Lower leg skin (tissue), 4 donors: ENCODE data around the gene NAALADL2. TPM values are rescaled to one million over a fixed set of nuclear protein-coding genes. Genes with fewer than 3 reads are reported as not detected.

Source experiments
- DNase-seq, 2 donors: peaks; one replicate each; pipeline ENCODE4 v3.0.0-alpha.2; 2019; ENCODE audit warnings: low spot score in 2 of 2
- H3K4me3 ChIP-seq: fragments of 200-600 bp; sonication (generic); 2 replicates; pipeline ENCODE4 v1.5.1; 2017; ENCODE audit warnings: mild to moderate bottlenecking, low read depth; ENCODE audit not compliant: poor library complexity, severe bottlenecking
- CTCF ChIP-seq, 3 donors: fragments of 450-650 bp; IDR thresholded peaks; one replicate each; pipeline ENCODE4 v1.5.1; 2016; ENCODE audit warnings: antibody characterized with exemption in 3 of 3, mild to moderate bottlenecking in 3 of 3, moderate library complexity in 2 of 3
- POLR2A ChIP-seq, 2 donors: fragments of 450-650 bp; IDR thresholded peaks; one replicate each; pipeline ENCODE4 v1.6.1; 2016 to 2017; ENCODE audit warnings: antibody characterized with exemption in 2 of 2, mild to moderate bottlenecking in 1 of 2, moderate library complexity in 1 of 2
- WGBS, 2 donors: methylation state at CpG; one replicate each; pipeline ENCODE4 v1.1.5; 2018; 5-methylcytosine and 5-hydroxymethylcytosine counted together
- intact Hi-C: fragments of 100-400 bp; cut with DNase I; formaldehyde crosslinking; loops from one replicate; pipeline ENCODE4 v1.15.0; 2023; ENCODE audit warnings: low total_unique reads
- total RNA-seq, 4 donors: library from RNA; depleted of rRNA; stranded (reverse); fragments of >200 nt; gene quantifications; one replicate each; pipeline ENCODE4 v1.1.0, GENCODE V29; 2016

NAALADL2 gene
- total RNA-seq, 4 donors from 2014 or later, result 3.6 to 8.1 (median 4.6) TPM

DNA sequence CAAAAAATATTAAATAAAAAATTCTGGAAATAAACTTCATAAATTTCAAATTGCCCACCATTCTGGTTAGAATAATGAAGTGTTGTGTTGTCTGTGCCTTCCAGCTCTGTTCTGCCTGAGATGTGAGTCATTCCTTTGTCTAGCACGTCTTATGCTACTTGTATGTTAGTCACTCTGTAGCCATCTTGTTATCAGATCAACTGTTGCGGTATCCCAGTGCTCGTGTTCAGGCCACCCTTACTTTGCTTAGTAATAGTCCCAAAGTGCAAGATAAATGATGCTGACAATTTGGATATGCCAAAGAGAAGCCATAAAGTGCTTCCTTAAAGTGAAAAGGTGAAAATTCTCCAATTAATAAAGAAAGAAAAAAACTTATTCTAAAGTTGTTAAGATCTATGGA lies 527.5 kb downstream of the NAALADL2 start:
- TF ChIP-seq POLR2A (IDR thresholded peaks at IDR 0.05) (no peak), CTCF (IDR thresholded peaks at IDR 0.05) (no peak)
- 53 to 56% methylated on average over 3 of the region's 3 CpGs for WGBS, 2 donors
- H3K4me3 ChIP-seq, result no peak overlapping the region
- no peak for DNase-seq
- intact Hi-C loops, result no loop called here

DNA sequence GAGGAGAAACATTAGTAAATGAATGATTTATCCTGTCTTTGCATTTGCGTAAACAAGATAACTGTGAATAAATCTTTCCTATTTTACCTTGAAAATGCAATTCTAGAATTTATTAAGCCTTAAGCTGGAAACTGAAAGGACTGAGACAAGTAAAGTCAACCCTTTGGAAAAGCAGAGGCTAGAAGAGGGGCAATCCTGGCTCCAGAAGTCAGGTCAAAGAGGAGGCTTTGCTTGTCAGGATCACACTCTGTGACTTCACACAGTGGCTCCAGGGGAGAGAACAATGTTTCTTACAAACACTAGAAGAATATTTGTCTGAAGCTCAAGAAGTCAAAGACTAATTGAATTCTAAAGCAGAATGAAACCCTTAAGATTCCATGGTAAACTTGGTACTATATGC lies 530.4 kb downstream of the NAALADL2 start:
- no peak for TF ChIP-seq POLR2A (IDR thresholded peaks at IDR 0.05)
- TF ChIP-seq CTCF (IDR thresholded peaks at IDR 0.05), result no peak
- whole genome bisulfite sequencing, 2 donors, result 93 to 98% methylated on average over 1 of the region's 1 CpG
- no peak for DNase-seq
- no peak overlapping the region for H3K4me3 ChIP-seq
- intact Hi-C loops, result no loop called here

DNA sequence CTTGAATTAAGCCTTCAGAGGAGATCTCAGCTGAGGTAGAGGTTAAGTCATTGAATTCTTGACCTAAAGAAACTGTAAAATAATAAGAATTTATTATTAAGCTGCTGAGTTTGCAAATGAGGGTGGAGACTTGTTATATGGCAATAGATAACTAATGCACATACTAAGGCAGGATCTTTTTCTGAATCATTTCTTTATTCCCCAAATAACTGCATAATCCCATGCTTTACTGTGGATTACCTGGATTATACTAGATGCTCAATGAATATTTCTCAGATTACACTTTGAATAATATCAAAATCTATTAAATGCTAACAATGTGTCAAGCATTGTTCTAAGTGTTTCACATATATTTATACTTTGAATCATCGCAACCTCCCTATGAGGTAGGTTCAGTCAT lies 532.5 kb downstream of the NAALADL2 start:
- TF ChIP-seq POLR2A (IDR thresholded peaks at IDR 0.05) (no peak), CTCF (IDR thresholded peaks at IDR 0.05) (no peak)
- no peak overlapping the region for H3K4me3 ChIP-seq
- no peak for DNase-seq
- 96 to 100% methylated on average over 1 of the region's 1 CpG for WGBS, 2 donors
- intact Hi-C loops, result no loop called here

GRCh38 chr3:175392653-175393052 lies 533.5 kb downstream of the NAALADL2 start:
- intact Hi-C loops, result no loop called here
- DNase-seq, result no peak
- 68 to 69% methylated on average over 4 of the region's 4 CpGs for WGBS, 2 donors
- TF ChIP-seq POLR2A (IDR thresholded peaks at IDR 0.05) (no peak), CTCF (IDR thresholded peaks at IDR 0.05) (no peak)
- H3K4me3 ChIP-seq, result no peak overlapping the region

- no peak for DNase-seq
- TF ChIP-seq CTCF (IDR thresholded peaks at IDR 0.05) (no peak), POLR2A (IDR thresholded peaks at IDR 0.05) (no peak)
- intact Hi-C loops, result no loop called here
- no peak overlapping the region for H3K4me3 ChIP-seq
- WGBS, 2 donors, result 82 to 87% methylated on average over 3 of the region's 3 CpGs
Observed at GRCh38 chr3:175397372-175397771, 538.2 kb downstream of the NAALADL2 start.

DNA sequence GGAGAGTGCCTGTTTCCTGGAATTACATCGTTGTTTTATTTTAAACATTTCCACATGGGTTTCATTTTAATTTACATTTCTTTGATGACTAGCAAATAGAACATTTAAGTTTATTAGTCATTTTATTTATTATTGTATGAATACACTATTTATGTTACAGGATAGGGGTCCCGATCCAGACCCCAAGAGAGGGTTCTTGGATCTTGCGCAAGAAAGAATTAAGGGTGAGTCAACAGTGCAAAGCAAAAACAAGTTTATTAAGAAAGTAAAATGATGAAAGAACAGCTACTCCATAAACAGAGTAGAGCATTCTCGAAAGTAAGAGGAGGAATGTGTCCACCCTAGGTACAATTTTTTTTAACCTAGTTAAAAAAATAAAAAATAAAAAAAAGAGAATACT lies 539.5 kb downstream of the NAALADL2 start:
- no peak for DNase-seq
- intact Hi-C loops, result no loop called here
- 45 to 51% methylated on average over 4 of the region's 4 CpGs for WGBS, 2 donors
- no peak for TF ChIP-seq POLR2A (IDR thresholded peaks at IDR 0.05)
- no peak for TF ChIP-seq CTCF (IDR thresholded peaks at IDR 0.05)
- H3K4me3 ChIP-seq, result no peak overlapping the region
